ENCODE data around the gene NANOGP8.

Gene NANOGP8

GRCh38 chr15:35054380-35054779 lies 30.7 kb downstream of the NANOGP8 start:
- DNase-seq (ENCODE audit: low spot score), result no peak
- in situ Hi-C loops (cut with MboI; ENCODE audit: low sequenced_read_pairs, unreplicated experiment), result no loop called here
- no peak for TF ChIP-seq CTCF (IDR thresholded peaks at IDR 0.05; ENCODE audit: borderline replicate concordance, control extremely low read depth, extremely low read depth, insufficient read depth, missing control alignments)

- in situ Hi-C loops (cut with MboI; ENCODE audit: low sequenced_read_pairs, unreplicated experiment), result no loop called here
- no peak for TF ChIP-seq CTCF (IDR thresholded peaks at IDR 0.05; ENCODE audit: borderline replicate concordance, control extremely low read depth, extremely low read depth, insufficient read depth, missing control alignments)
- DNase-seq (ENCODE audit: low spot score), result no peak
Measured at GRCh38 chr15:35047996-35048395, 37.1 kb downstream of the NANOGP8 start.

DNA sequence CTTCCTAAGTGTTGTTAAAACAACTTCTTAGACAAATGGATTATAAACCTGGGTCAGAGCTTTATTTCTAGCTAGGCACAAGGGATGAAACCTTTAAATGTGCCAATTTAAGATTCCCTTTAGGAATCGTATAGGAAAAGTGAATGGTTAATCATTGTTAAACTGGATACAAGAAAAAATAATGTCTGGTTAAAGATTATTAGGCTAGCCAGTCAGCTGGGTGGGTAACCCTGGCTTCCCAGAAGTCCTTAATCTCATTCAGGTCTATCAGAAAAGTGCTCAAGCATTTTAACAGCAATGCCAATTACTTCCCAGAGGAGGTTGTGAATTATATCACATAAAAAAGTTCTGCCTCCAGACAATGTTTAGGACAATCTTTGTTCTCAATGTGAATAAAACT lies 37.6 kb downstream of the NANOGP8 start:
- no peak for TF ChIP-seq CTCF (IDR thresholded peaks at IDR 0.05; ENCODE audit: borderline replicate concordance, control extremely low read depth, extremely low read depth, insufficient read depth, missing control alignments)
- DNase-seq (ENCODE audit: low spot score), result no peak
- in situ Hi-C loops (cut with MboI; ENCODE audit: low sequenced_read_pairs, unreplicated experiment), result no loop called here

DNA sequence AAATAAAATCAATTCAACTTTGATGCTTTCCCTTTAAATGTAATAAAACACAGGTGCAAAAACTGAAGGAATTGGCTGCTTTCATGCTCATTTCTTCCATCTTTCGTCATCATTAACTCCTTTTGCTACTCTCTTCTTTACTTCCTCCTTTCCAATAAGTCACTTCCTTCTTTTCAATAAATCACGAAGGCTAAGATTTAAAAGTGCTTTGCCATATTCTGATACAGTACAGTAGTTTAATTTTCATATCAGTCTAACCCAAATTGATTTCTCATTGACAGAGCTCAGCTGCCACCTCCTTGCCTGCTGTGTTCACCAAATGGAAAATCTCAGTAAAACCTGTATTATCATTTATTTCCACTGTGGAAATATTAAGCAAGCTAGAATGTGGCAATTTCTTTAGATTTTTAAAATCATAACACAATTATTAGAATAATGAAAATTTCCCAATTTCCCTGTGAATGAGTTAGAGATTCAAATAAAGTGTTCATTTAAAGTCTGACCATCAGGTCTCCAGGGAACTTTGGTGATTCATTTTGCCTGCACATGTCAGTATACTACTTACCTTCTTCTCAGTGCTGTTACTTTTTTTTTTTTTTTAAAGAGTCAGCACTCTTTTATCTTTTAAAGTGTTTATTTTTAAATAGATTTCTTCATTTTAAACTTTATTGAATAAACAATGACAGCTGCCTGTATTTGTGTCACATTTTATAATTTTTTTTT lies 41.6 kb downstream of the NANOGP8 start:
- DNase-seq (ENCODE audit: low spot score), result no peak
- TF ChIP-seq CTCF (IDR thresholded peaks at IDR 0.05; ENCODE audit: borderline replicate concordance, control extremely low read depth, extremely low read depth, insufficient read depth, missing control alignments), result no peak

DNA sequence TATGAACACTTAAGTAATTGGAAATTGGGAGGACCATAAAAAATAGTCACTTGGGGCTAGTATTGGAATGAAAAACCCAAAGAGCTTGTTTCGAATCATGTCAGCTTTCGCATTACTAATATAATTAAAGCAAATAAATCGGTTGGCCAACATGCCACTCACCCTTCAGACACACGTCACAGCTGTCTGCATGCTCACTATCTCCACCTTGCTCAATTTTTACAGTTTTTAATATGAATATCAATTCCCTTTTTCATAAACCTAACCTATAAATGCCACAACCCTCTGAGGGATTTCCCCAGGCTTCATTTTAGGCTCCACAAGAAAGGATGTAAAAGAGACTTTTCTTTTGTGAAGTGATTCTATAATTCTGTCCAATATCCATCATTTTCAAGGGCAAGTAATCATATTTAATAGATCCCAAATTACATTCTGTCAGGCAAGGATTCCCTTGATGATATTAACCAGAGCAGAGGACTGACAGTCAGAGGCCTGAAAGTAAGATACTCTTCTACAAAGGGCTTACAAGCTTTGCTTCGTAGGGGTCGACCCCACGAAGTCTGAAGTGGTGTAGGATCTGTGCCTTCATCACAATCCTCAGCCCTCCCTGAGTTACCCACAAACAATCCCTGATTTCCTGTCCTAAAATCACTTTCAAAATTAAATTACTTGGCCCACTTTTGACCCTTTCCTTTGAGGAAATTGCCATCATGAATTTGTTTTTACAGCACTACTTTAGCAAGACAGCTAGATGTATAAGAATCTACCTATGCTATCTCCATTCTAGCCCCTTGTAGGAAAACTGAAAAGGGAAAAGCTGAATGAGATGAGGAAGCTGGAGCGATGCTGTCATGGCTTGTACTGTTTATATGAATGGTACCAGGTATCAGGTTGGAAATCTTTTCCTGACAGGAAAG lies 44.5 kb downstream of the NANOGP8 start:
- no peak for DNase-seq (ENCODE audit: low spot score)
- no peak for TF ChIP-seq CTCF (IDR thresholded peaks at IDR 0.05; ENCODE audit: borderline replicate concordance, control extremely low read depth, extremely low read depth, insufficient read depth, missing control alignments)
- in situ Hi-C loops (cut with MboI; ENCODE audit: low sequenced_read_pairs, unreplicated experiment), result no loop called here

More for the DNA sequence above, 41.6 kb downstream of the NANOGP8 start:
- in situ Hi-C loops (cut with MboI; ENCODE audit: low sequenced_read_pairs, unreplicated experiment), result no loop called here

- TF ChIP-seq CTCF (IDR thresholded peaks at IDR 0.05; ENCODE audit: borderline replicate concordance, control extremely low read depth, extremely low read depth, insufficient read depth, missing control alignments), result no peak
- no peak for DNase-seq (ENCODE audit: low spot score)
- in situ Hi-C loops (cut with MboI; ENCODE audit: low sequenced_read_pairs, unreplicated experiment), result no loop called here
Measured at GRCh38 chr15:35038626-35039451, 46.3 kb downstream of the NANOGP8 start.

Data from GM13976 (cell line).